SU-DHL-6 (cell line): ENCODE measurements around the gene OR7C1.

Experiments used
- H2AFZ ChIP-seq: fragments of 200-600 bp; sonication (generic); 2 replicates; pipeline ENCODE4 v1.6.1; 2014; ENCODE audit warnings: low read depth, mild to moderate bottlenecking, moderate library complexity, mixed read lengths, antibody characterized with exemption, low read length; ENCODE audit not compliant: severe bottlenecking
- H3F3A ChIP-seq: fragments of 200-600 bp; shearing (Covaris generic); 2 replicates; pipeline ENCODE4 v1.6.0; 2016; ENCODE audit warnings: antibody characterized with exemption, mild to moderate bottlenecking; ENCODE audit not compliant: insufficient read depth
- H3K27ac ChIP-seq: fragments of 200-600 bp; sonication (generic); 2 replicates; pipeline ENCODE4 v1.5.1; 2016; ENCODE audit warnings: low read depth, mild to moderate bottlenecking, low read length, moderate library complexity, mixed read lengths
- H3K27me3 ChIP-seq: fragments of 200-600 bp; sonication (generic), shearing (Covaris generic); 2 replicates; pipeline ENCODE4 v1.6.0; 2014; ENCODE audit warnings: mild to moderate bottlenecking, low read length
- H3K36me3 ChIP-seq: fragments of 200-600 bp; sonication (generic); 2 replicates; pipeline ENCODE4 v1.6.1; 2014; ENCODE audit warnings: mild to moderate bottlenecking, low read length, mixed read lengths
- H3K4me2 ChIP-seq: fragments of 300-600, 200-600 bp; shearing (Covaris generic), sonication (generic); 2 replicates; pipeline ENCODE4 v1.6.0; 2014; ENCODE audit warnings: low read length, low read depth, mild to moderate bottlenecking; ENCODE audit not compliant: poor library complexity, severe bottlenecking
- H3K4me3 ChIP-seq: fragments of 200-600 bp; sonication (generic); 2 replicates; pipeline ENCODE4 v1.5.1; 2014; ENCODE audit warnings: antibody characterized with exemption, low read length, mild to moderate bottlenecking, mixed read lengths; ENCODE audit not compliant: insufficient read depth, poor library complexity, severe bottlenecking
- H3K79me2 ChIP-seq: fragments of 200-600 bp; sonication (generic); 2 replicates; pipeline ENCODE4 v1.6.1; 2014; ENCODE audit warnings: mild to moderate bottlenecking, low read length, moderate library complexity; ENCODE audit not compliant: insufficient read depth
- H3K9ac ChIP-seq: fragments of 200-600 bp; sonication (generic); 2 replicates; pipeline ENCODE4 v1.7.0; 2014; ENCODE audit warnings: mild to moderate bottlenecking, low read length
- H3K9me2 ChIP-seq: fragments of 200-600 bp; sonication (generic); replicated peaks from 2 replicates; pipeline ENCODE4 v1.6.1; 2014; ENCODE audit warnings: low read length; ENCODE audit not compliant: insufficient read depth
- H3K9me3 ChIP-seq: fragments of 200-600 bp; sonication (generic); 2 replicates; pipeline ENCODE4 v1.6.1; 2014; ENCODE audit warnings: low read length, mixed read lengths; ENCODE audit not compliant: insufficient read depth
- H4K20me1 ChIP-seq: fragments of 200-600 bp; sonication (generic); 2 replicates; pipeline ENCODE4 v1.6.1; 2014; ENCODE audit warnings: low read depth, mild to moderate bottlenecking, antibody characterized with exemption, low read length, moderate library complexity, mixed read lengths
- CTCF ChIP-seq: fragments of 200-600 bp; sonication (generic); IDR thresholded peaks from one replicate; pipeline ENCODE4 v1.5.1; 2017; ENCODE audit warnings: antibody characterized with exemption, mild to moderate bottlenecking, low read length, moderate library complexity; ENCODE audit not compliant: insufficient read depth, poor library complexity, severe bottlenecking
- EZH2phosphoT487 ChIP-seq: fragments of 200-600 bp; sonication (generic), shearing (Covaris generic); conservative IDR thresholded peaks from 2 replicates; pipeline ENCODE4 v1.6.1; 2018; ENCODE audit warnings: mild to moderate bottlenecking, antibody characterized with exemption, low read length, moderate library complexity, mixed read lengths

Gene OR7C1

GRCh38 chr19:14826006-14826405 is 9.0 kb downstream of the OR7C1 start:
- no peaks in the 10 kb centered on the region for H4K20me1 ChIP-seq
- H3K36me3 ChIP-seq: no peaks in the 10 kb centered on the region
- H3K4me3 ChIP-seq: no peak overlapping the region
- no peaks in the 10 kb centered on the region for H3K27me3 ChIP-seq
- H3F3A ChIP-seq: no peaks in the 10 kb centered on the region
- no peak overlapping the region for H3K27ac ChIP-seq
- H3K9me3 ChIP-seq: no peaks in the 10 kb centered on the region
- H2AFZ ChIP-seq: no peak overlapping the region
- H3K9me2 ChIP-seq: no peaks in the 10 kb centered on the region
- no peak overlapping the region for H3K4me2 ChIP-seq
- no peak for TF ChIP-seq EZH2phosphoT487
- no peak for TF ChIP-seq CTCF
- H3K9ac ChIP-seq: no peak overlapping the region
- no peaks in the 10 kb centered on the region for H3K79me2 ChIP-seq

GRCh38 chr19:14821937-14822336 is 13.0 kb downstream of the OR7C1 start:
- Histone ChIP-seq H4K20me1 (no peaks in the 10 kb centered on the region), H3F3A (no peaks in the 10 kb centered on the region), H3K9me2 (no peaks in the 10 kb centered on the region), H3K4me2 (no peak overlapping the region), H3K9me3 (no peaks in the 10 kb centered on the region), H3K36me3 (no peaks in the 10 kb centered on the region), H3K27me3 (no peaks in the 10 kb centered on the region), H3K79me2 (no peaks in the 10 kb centered on the region), H3K9ac (no peak overlapping the region), H3K4me3 (no peak overlapping the region), H3K27ac (no peak overlapping the region), H2AFZ (no peak overlapping the region)
- no peak for TF ChIP-seq CTCF
- TF ChIP-seq EZH2phosphoT487: no peak

GRCh38 chr19:14818588-14818987 is 16.4 kb downstream of the OR7C1 start:
- Histone ChIP-seq H3K4me2 (no peak overlapping the region), H3K27ac (no peak overlapping the region), H3K9me3 (no peaks in the 10 kb centered on the region), H3K36me3 (no peaks in the 10 kb centered on the region), H3F3A (no peaks in the 10 kb centered on the region), H4K20me1 (no peaks in the 10 kb centered on the region), H3K27me3 (no peaks in the 10 kb centered on the region), H3K79me2 (no peaks in the 10 kb centered on the region), H3K4me3 (no peak overlapping the region), H3K9me2 (no peaks in the 10 kb centered on the region), H3K9ac (no peak overlapping the region), H2AFZ (no peak overlapping the region)
- TF ChIP-seq CTCF (no peak), EZH2phosphoT487 (no peak)
